OCI-LY1 (cell line): ENCODE results near the gene NBDY.

Source experiments
- H2AFZ ChIP-seq: fragments of 200-600 bp; sonication (generic), shearing (Covaris generic); 2 replicates; pipeline ENCODE4 v1.6.0; 2014; ENCODE audit warnings: antibody characterized with exemption, mild to moderate bottlenecking, low read length
- H3F3A ChIP-seq: fragments of 200-600 bp; sonication (generic), shearing (Covaris generic); 2 replicates; pipeline ENCODE4 v1.6.0; 2014; ENCODE audit warnings: mild to moderate bottlenecking, antibody characterized with exemption, low read length, moderate library complexity; ENCODE audit not compliant: insufficient read depth
- H3K27ac ChIP-seq: fragments of 200-600 bp; sonication (generic); 2 replicates; pipeline ENCODE4 v1.5.1; 2014; ENCODE audit warnings: low read length, mixed run types, mild to moderate bottlenecking, low read depth; ENCODE audit not compliant: poor library complexity, severe bottlenecking
- H3K27me3 ChIP-seq: fragments of 200-600 bp; sonication (generic); 2 replicates; pipeline ENCODE4 v1.6.0; 2014; ENCODE audit warnings: antibody characterized with exemption, mild to moderate bottlenecking, low read length, moderate library complexity; ENCODE audit not compliant: insufficient read depth
- H3K36me3 ChIP-seq: fragments of 200-600 bp; sonication (generic); 2 replicates; pipeline ENCODE4 v1.6.1; 2014; ENCODE audit warnings: mild to moderate bottlenecking, antibody characterized with exemption, low read length, moderate library complexity, mixed read lengths; ENCODE audit not compliant: insufficient read depth
- H3K4me1 ChIP-seq: fragments of 200-600 bp; sonication (generic); 2 replicates; pipeline ENCODE4 v1.5.1; 2014; ENCODE audit warnings: mild to moderate bottlenecking, low read length, moderate library complexity; ENCODE audit not compliant: insufficient read depth, severe bottlenecking
- H3K4me2 ChIP-seq: fragments of 200-600 bp; sonication (generic), shearing (Covaris generic); 2 replicates; pipeline ENCODE4 v1.6.1; 2014; ENCODE audit warnings: low read length
- H3K4me3 ChIP-seq: fragments of 200-600 bp; sonication (generic); 2 replicates; pipeline ENCODE4 v1.5.1; 2014; ENCODE audit warnings: low read length, low read depth, mild to moderate bottlenecking, mixed read lengths; ENCODE audit not compliant: poor library complexity, severe bottlenecking
- H3K79me2 ChIP-seq: fragments of 200-600 bp; shearing (Covaris generic); 2 replicates; pipeline ENCODE4 v1.6.1; 2016; ENCODE audit warnings: mixed run types, low read length, mixed read lengths; ENCODE audit not compliant: insufficient read depth
- H3K9ac ChIP-seq: fragments of 200-600 bp; sonication (generic), shearing (Covaris generic); 2 replicates; pipeline ENCODE4 v1.6.1; 2014; ENCODE audit warnings: mild to moderate bottlenecking, low read length, mixed read lengths
- H3K9me2 ChIP-seq: fragments of 200-600 bp; sonication (generic), shearing (Covaris generic); 2 replicates; pipeline ENCODE4 v1.6.1; 2014; ENCODE audit warnings: low read depth, mild to moderate bottlenecking, low read length, mixed read lengths
- H3K9me3 ChIP-seq: fragments of 200-600 bp; shearing (Covaris generic); 2 replicates; pipeline ENCODE4 v1.6.1; 2014; ENCODE audit warnings: low read length, mixed read lengths
- H4K20me1 ChIP-seq: fragments of 200-600 bp; sonication (generic), shearing (Covaris generic); 2 replicates; pipeline ENCODE4 v1.6.0; 2016; ENCODE audit warnings: mild to moderate bottlenecking, low read length; ENCODE audit not compliant: insufficient read depth
- EZH2 ChIP-seq: fragments of 200-600 bp; sonication (generic), shearing (Covaris generic); IDR thresholded peaks from 2 replicates; pipeline ENCODE4 v1.8.0; 2017; ENCODE audit warnings: borderline replicate concordance, mixed run types, mild to moderate bottlenecking, antibody characterized with exemption, low read length, moderate library complexity, mixed read lengths
- TF ChIP-seq, protein P1 (sequence below): fragments of 200-600 bp; sonication (generic), shearing (Covaris generic); IDR thresholded peaks from 2 replicates; pipeline ENCODE4 v1.5.1; 2017; ENCODE audit warnings: mild to moderate bottlenecking, antibody characterized with exemption, low read length, moderate library complexity, mixed read lengths

The NBDY gene

DNA sequence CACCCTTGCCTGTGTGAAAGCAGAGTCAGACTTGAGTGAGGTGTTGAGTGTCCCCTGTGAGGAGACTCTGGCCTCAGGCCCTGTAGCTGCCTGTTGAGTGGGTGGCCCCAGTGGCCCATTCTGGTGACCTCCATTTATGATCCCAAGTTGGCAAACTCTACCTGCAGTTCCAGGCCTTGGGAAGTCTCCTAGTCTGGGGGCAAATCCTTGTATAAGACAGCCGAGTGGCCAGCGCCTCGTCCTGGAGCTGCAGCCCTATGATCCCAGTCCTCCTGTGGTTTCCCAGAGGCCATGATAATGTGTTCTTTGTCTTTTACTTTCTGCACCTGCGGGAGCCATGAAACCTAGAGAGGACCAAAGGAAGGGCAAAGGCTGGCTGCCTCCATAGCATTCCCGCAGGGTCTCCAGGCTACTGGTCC lies 58.7 kb downstream of the NBDY start:
- no peak overlapping the region for H2AFZ ChIP-seq
- TF ChIP-seq, protein P1, sequence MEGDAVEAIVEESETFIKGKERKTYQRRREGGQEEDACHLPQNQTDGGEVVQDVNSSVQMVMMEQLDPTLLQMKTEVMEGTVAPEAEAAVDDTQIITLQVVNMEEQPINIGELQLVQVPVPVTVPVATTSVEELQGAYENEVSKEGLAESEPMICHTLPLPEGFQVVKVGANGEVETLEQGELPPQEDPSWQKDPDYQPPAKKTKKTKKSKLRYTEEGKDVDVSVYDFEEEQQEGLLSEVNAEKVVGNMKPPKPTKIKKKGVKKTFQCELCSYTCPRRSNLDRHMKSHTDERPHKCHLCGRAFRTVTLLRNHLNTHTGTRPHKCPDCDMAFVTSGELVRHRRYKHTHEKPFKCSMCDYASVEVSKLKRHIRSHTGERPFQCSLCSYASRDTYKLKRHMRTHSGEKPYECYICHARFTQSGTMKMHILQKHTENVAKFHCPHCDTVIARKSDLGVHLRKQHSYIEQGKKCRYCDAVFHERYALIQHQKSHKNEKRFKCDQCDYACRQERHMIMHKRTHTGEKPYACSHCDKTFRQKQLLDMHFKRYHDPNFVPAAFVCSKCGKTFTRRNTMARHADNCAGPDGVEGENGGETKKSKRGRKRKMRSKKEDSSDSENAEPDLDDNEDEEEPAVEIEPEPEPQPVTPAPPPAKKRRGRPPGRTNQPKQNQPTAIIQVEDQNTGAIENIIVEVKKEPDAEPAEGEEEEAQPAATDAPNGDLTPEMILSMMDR, result no peak
- TF ChIP-seq EZH2, result no peak
- H3K36me3 ChIP-seq, result no peaks in the 10 kb centered on the region

DNA sequence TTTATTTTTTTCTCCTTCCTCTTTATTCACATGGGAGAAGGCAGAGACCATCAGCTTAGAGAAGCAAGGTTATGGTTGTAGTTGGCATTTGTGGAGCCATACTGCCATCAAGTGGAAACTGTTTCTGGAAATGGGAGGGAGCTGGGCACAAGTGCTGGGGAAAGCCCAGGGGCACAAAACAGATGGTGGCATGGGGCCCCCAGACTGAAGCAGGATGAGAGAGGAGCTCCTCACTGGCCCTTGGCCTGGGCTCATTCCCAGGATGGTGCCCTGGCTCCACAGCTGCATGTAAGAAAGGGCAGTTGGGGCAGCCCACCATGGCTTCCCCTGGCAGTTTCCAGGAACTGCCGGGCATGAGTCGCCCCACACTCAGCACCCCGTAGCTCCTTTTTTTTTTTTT lies 59.2 kb downstream of the NBDY start:
- H3F3A ChIP-seq, result no peaks in the 10 kb centered on the region
- H3K36me3 ChIP-seq, result no peaks in the 10 kb centered on the region
- no peak overlapping the region for H3K9ac ChIP-seq
- H3K9me2 ChIP-seq, result no peaks in the 10 kb centered on the region
- no peak for TF ChIP-seq EZH2
- TF ChIP-seq, protein P1, result no peak
- H3K27ac ChIP-seq, result no peak overlapping the region
- no peaks in the 10 kb centered on the region for H4K20me1 ChIP-seq
- no peaks in the 10 kb centered on the region for H3K79me2 ChIP-seq
- H3K9me3 ChIP-seq, result no peaks in the 10 kb centered on the region
- no peaks in the 10 kb centered on the region for H3K27me3 ChIP-seq
- H3K4me2 ChIP-seq, result no peak overlapping the region
- H3K4me3 ChIP-seq, result no peak overlapping the region
- peaks cover 18% of the 10 kb centered on the region for H3K4me1 ChIP-seq
- H2AFZ ChIP-seq, result no peak overlapping the region

More for the DNA sequence above, 58.7 kb downstream of the NBDY start:
- Histone ChIP-seq H3K79me2 (no peaks in the 10 kb centered on the region), H4K20me1 (no peaks in the 10 kb centered on the region), H3K27ac (no peak overlapping the region), H3K9me2 (no peaks in the 10 kb centered on the region), H3K4me2 (no peak overlapping the region), H3K4me3 (no peak overlapping the region), H3K27me3 (no peaks in the 10 kb centered on the region), H3K9ac (no peak overlapping the region), H3K9me3 (no peaks in the 10 kb centered on the region), H3K4me1 (peaks cover 18% of the 10 kb centered on the region), H3F3A (no peaks in the 10 kb centered on the region)

DNA sequence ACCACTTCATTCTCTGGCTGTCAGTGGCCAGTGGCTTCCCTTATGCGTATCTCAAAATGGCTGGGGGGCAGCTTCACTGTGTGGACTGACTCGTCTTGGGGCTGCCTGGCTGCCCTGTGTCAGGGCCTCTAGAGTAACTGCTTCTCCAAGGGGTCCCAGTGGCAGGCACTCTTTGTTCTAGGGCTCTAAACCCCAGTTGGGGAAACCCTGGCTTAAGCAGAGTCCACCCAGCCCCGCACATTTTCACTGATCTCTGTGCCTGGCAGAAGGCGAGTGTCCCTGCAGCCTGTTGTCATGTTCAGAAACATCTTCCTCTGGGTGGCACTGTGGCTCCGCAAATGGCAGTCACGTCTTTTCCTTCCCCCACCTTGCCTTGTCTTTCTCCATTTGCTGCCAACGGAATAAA lies 59.7 kb downstream of the NBDY start:
- Histone ChIP-seq H3K4me3 (no peak overlapping the region), H3K4me1 (peaks cover 18% of the 10 kb centered on the region), H4K20me1 (no peaks in the 10 kb centered on the region), H3K36me3 (no peaks in the 10 kb centered on the region), H3K27ac (no peak overlapping the region), H3K27me3 (no peaks in the 10 kb centered on the region), H2AFZ (no peak overlapping the region), H3K9ac (no peak overlapping the region), H3K4me2 (no peak overlapping the region), H3K79me2 (no peaks in the 10 kb centered on the region), H3K9me3 (no peaks in the 10 kb centered on the region), H3F3A (no peaks in the 10 kb centered on the region), H3K9me2 (no peaks in the 10 kb centered on the region)
- no peak for TF ChIP-seq EZH2
- TF ChIP-seq, protein P1, result no peak
